CD14-positive monocyte (primary cell): ENCODE results near the gene MYO15B. TPM values are rescaled to one million over a fixed set of nuclear protein-coding genes. Genes with fewer than 3 reads are reported as not detected.

ENCODE experiments used
- DNase-seq, 3 donors: peaks; one replicate each; pipeline ENCODE4 v3.0.0-alpha.2; 2011 to 2022
- H2AFZ ChIP-seq: 2 replicates; pipeline ENCODE4 v1.6.0; 2012; ENCODE audit warnings: mild to moderate bottlenecking, low read depth, low read length, inconsistent platforms; ENCODE audit not compliant: insufficient read depth, poor library complexity, severe bottlenecking
- H3K27ac ChIP-seq, 2 donors: 1 replicate in 1 of 2; 2 replicates in 1 of 2; pipeline ENCODE4 v1.5.1; 2012 to 2013; ENCODE audit warnings: low read length in 2 of 2, control low read depth in 1 of 2, inconsistent platforms in 1 of 2, low read depth in 1 of 2, mild to moderate bottlenecking in 1 of 2
- H3K27me3 ChIP-seq, 2 donors: one replicate each; pipeline versions ENCODE4 v1.6.0 to v1.6.1; 2011 to 2013; ENCODE audit warnings: low read length in 2 of 2; ENCODE audit not compliant: control insufficient read depth in 2 of 2, insufficient read depth in 2 of 2
- H3K36me3 ChIP-seq, 2 donors: replicated peaks in 1 of 2; 1 replicate in 1 of 2; 2 replicates in 1 of 2; pipeline versions ENCODE4 v1.5.1 to v1.6.1; 2012 to 2013; ENCODE audit warnings: low read length in 2 of 2, control low read depth in 1 of 2, inconsistent platforms in 1 of 2, mild to moderate bottlenecking in 1 of 2; ENCODE audit not compliant: insufficient read depth in 2 of 2, control insufficient read depth in 1 of 2
- H3K4me1 ChIP-seq, 2 donors: 1 replicate in 1 of 2; 2 replicates in 1 of 2; pipeline versions ENCODE4 v1.5.1 to v1.6.1; 2012 to 2013; ENCODE audit warnings: low read length in 2 of 2, control low read depth in 1 of 2, inconsistent platforms in 1 of 2, mild to moderate bottlenecking in 1 of 2, moderate library complexity in 1 of 2; ENCODE audit not compliant: insufficient read depth in 2 of 2, control insufficient read depth in 1 of 2
- H3K4me2 ChIP-seq: replicated peaks from 2 replicates; pipeline ENCODE3; 2012; ENCODE audit warnings: low read length, moderate library complexity, mild to moderate bottlenecking; ENCODE audit not compliant: poor library complexity, severe bottlenecking; ENCODE audit errors: extremely low read depth
- H3K4me3 ChIP-seq, 3 experiments: fragments of 200-600 bp in 1 of 3; sonication (generic) in 1 of 3; replicated peaks in 1 of 3; 1 replicate in 2 of 3; 2 replicates in 1 of 3; pipeline ENCODE4 v1.5.1; 2011 to 2013; ENCODE audit warnings: low read length in 3 of 3, mild to moderate bottlenecking in 3 of 3, control low read depth in 2 of 3, low read depth in 2 of 3, inconsistent platforms in 1 of 3, moderate library complexity in 1 of 3
- H3K79me2 ChIP-seq: 2 replicates; pipeline ENCODE4 v1.6.0; 2012; ENCODE audit warnings: mild to moderate bottlenecking, control low read depth, inconsistent platforms, low read length, moderate library complexity; ENCODE audit not compliant: insufficient read depth
- H3K9ac ChIP-seq: 2 replicates; pipeline ENCODE4 v1.6.0; 2017; ENCODE audit warnings: low read length, mild to moderate bottlenecking; ENCODE audit not compliant: insufficient read depth, poor library complexity, severe bottlenecking
- H3K9me3 ChIP-seq, 2 donors: replicated peaks in 1 of 2; 1 replicate in 1 of 2; 2 replicates in 1 of 2; pipeline versions ENCODE4 v1.5.1 to v1.6.1; 2012 to 2013; ENCODE audit warnings: low read length in 2 of 2, control low read depth in 1 of 2; ENCODE audit not compliant: control insufficient read depth in 1 of 2, insufficient read depth in 1 of 2
- H4K20me1 ChIP-seq: 2 replicates; pipeline ENCODE4 v1.6.0; 2012; ENCODE audit warnings: mild to moderate bottlenecking, low read length, control low read depth, moderate library complexity; ENCODE audit not compliant: insufficient read depth
- H3K27ac Mint-ChIP-seq, 7 donors: one replicate each; pipeline ENCODE4 v1.8.0; 2020; ENCODE audit warnings: mild to moderate bottlenecking in 7 of 7, mixed read lengths in 7 of 7, moderate library complexity in 6 of 7, inconsistent platforms in 2 of 7
- H3K27me3 Mint-ChIP-seq, 3 donors: one replicate each; pipeline ENCODE4 v1.8.0; 2021 to 2022; ENCODE audit warnings: low read depth in 3 of 3, mild to moderate bottlenecking in 3 of 3, mixed read lengths in 3 of 3, moderate library complexity in 3 of 3, inconsistent platforms in 1 of 3
- H3K36me3 Mint-ChIP-seq, 2 donors: one replicate each; pipeline ENCODE4 v1.8.0; 2020; ENCODE audit warnings: mixed read lengths in 2 of 2, inconsistent platforms in 1 of 2, mild to moderate bottlenecking in 1 of 2
- H3K4me1 Mint-ChIP-seq: one replicate; pipeline ENCODE4 v1.8.0; 2020; ENCODE audit warnings: mild to moderate bottlenecking, mixed read lengths
- H3K4me3 Mint-ChIP-seq, 2 donors: one replicate each; pipeline ENCODE4 v1.8.0; 2020; ENCODE audit warnings: mild to moderate bottlenecking in 2 of 2, mixed read lengths in 2 of 2, moderate library complexity in 1 of 2
- H3K9me3 Mint-ChIP-seq, 7 donors: one replicate each; pipeline ENCODE4 v1.8.0; 2020 to 2022; ENCODE audit warnings: mixed read lengths in 7 of 7, mild to moderate bottlenecking in 6 of 7, moderate library complexity in 6 of 7, inconsistent platforms in 2 of 7
- CTCF ChIP-seq: fragments of 200-600 bp; IDR thresholded peaks from one replicate; pipeline ENCODE4 v1.8.0; 2022; ENCODE audit warnings: antibody characterized with exemption, mild to moderate bottlenecking
- WGBS: methylation state at CpG from one replicate; pipeline ENCODE4 v1.1.5; 2013; ENCODE audit warnings: missing lambda C conversion rate; ENCODE audit not compliant: insufficient coverage; 5-methylcytosine and 5-hydroxymethylcytosine counted together
- intact Hi-C, 2 donors: fragments of 100-400 bp; cut with micrococcal nuclease; formaldehyde crosslinking; loops; one replicate each; pipeline versions ENCODE4 v1.15.0 to v1.15.1; 2023
- polyA plus RNA-seq, 3 donors: library from polyadenylated mRNA; depleted of rRNA in 1 of 3; unstranded in 2 of 3; stranded (reverse) in 1 of 3; fragments of 300-500 nt in 2 of 3; fragments of >200 nt in 1 of 3; fragmentation: Illumina TruSeq in 2 of 3; gene quantifications; 1 replicate in 2 of 3; 2 replicates in 1 of 3; pipeline ENCODE4 v1.2.3, GENCODE V29; 2012 to 2021

MYO15B gene
- polyA plus RNA-seq, 3 donors: 0.17 to 596 (median 0.62) TPM

GRCh38 chr17:75646638-75646992 lies 59.0 kb downstream of the MYO15B start:
- peaks cover 0 to 2% (median 0%) of the 10 kb centered on the region in 7 donors for H3K9me3 Mint-ChIP-seq
- Histone ChIP-seq H3K79me2 (no peaks in the 10 kb centered on the region), H3K9me3 (no peaks in the 10 kb centered on the region), H2AFZ (peak overlapping the region; percentile 33), H3K4me3 (no peak overlapping the region), H3K36me3 (peaks cover 31 to 50% of the 10 kb centered on the region in 2 donors), H3K27me3 (no peaks in the 10 kb centered on the region), H3K4me1 (peaks cover 12 to 19% of the 10 kb centered on the region in 2 donors), H3K4me2 (no peak overlapping the region), H4K20me1 (no peaks in the 10 kb centered on the region), H3K9ac (peak overlapping the region; percentile 36), H3K27ac (peak overlapping the region in 1 of 2 donors; percentile 56)
- H3K36me3 Mint-ChIP-seq: peaks cover 39 to 72% of the 10 kb centered on the region in 2 donors
- WGBS: 86% methylated on average over 5 of the region's 6 CpGs
- DNase-seq: no peak
- intact Hi-C loops: no loop called here
- peak overlapping the region in 1 of 7 donors; percentile 79 for H3K27ac Mint-ChIP-seq
- no peak overlapping the region for H3K4me3 Mint-ChIP-seq
- no peak for TF ChIP-seq CTCF
- peaks cover 0 to 2% (median 2%) of the 10 kb centered on the region in 3 donors for H3K27me3 Mint-ChIP-seq
- peaks cover 22% of the 10 kb centered on the region for H3K4me1 Mint-ChIP-seq

GRCh38 chr17:75647061-75647460 lies 59.5 kb downstream of the MYO15B start:
- Mint-ChIP-seq H3K27me3 (peaks cover 0 to 2% (median 2%) of the 10 kb centered on the region in 3 donors), H3K36me3 (peaks cover 37 to 71% of the 10 kb centered on the region in 2 donors), H3K27ac (no peak overlapping the region), H3K9me3 (peaks cover 0 to 2% (median 0%) of the 10 kb centered on the region in 7 donors), H3K4me1 (peaks cover 22% of the 10 kb centered on the region), H3K4me3 (no peak overlapping the region)
- H3K79me2 ChIP-seq: no peaks in the 10 kb centered on the region
- no peak overlapping the region for H3K4me3 ChIP-seq
- no peak for DNase-seq
- H4K20me1 ChIP-seq: no peaks in the 10 kb centered on the region
- H3K27me3 ChIP-seq: no peaks in the 10 kb centered on the region
- no peak overlapping the region for H2AFZ ChIP-seq
- no peak for TF ChIP-seq CTCF
- peaks cover 31 to 46% of the 10 kb centered on the region in 2 donors for H3K36me3 ChIP-seq
- H3K27ac ChIP-seq: no peak overlapping the region
- intact Hi-C loops: no loop called here
- 94% methylated on average over 7 of the region's 7 CpGs for WGBS
- H3K9ac ChIP-seq: no peak overlapping the region
- no peaks in the 10 kb centered on the region for H3K9me3 ChIP-seq
- peaks cover 12 to 19% of the 10 kb centered on the region in 2 donors for H3K4me1 ChIP-seq
- no peak overlapping the region for H3K4me2 ChIP-seq
